Neural progenitor cell (in vitro differentiated cells): ENCODE results near the gene CREB3L4.
"Not testable (repeated sequence)": the region's sequence is repeated elsewhere in the genome, so short reads cannot be mapped to it uniquely, and the experiment has no call there.

Experiments used
- EZH2 ChIP-seq: fragments of 200-600 bp; sonication (generic); IDR thresholded peaks from 2 replicates; pipeline ENCODE4 v1.6.1; 2017; ENCODE audit warnings: antibody characterized with exemption, mild to moderate bottlenecking, moderate library complexity
- EZH2phosphoT487 ChIP-seq: fragments of 200-600 bp; sonication (generic); IDR thresholded peaks from 2 replicates; pipeline ENCODE4 v1.6.1; 2017; ENCODE audit warnings: antibody characterized with exemption
- TF ChIP-seq, protein P1 (sequence below): fragments of 200-600 bp; sonication (generic); IDR thresholded peaks from 2 replicates; pipeline ENCODE4 v1.5.1; 2017; ENCODE audit warnings: antibody characterized with exemption, mild to moderate bottlenecking

DNA sequence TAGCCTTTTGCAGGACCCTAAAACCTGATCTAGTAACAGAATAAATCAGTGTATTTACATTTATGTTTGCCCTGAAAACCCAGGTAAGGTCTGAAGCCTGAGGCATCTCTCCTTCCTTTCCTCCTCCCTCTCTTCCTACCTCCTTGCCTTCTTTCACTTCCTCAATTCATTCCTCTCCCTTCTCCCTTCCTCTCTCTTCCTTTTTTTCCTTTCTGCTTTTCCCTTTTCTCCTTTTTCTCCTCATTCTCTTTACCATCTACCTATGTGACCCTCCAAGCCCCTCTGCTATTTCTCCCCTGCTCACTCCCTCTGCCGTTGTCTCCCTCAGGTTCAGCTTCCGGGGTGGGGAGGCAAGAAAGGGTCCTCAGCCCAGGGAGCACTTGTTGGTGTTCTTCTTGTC lies 14.0 kb downstream of the CREB3L4 start:
- TF ChIP-seq EZH2phosphoT487, EZH2: not testable (repeated sequence)
- TF ChIP-seq, protein P1, sequence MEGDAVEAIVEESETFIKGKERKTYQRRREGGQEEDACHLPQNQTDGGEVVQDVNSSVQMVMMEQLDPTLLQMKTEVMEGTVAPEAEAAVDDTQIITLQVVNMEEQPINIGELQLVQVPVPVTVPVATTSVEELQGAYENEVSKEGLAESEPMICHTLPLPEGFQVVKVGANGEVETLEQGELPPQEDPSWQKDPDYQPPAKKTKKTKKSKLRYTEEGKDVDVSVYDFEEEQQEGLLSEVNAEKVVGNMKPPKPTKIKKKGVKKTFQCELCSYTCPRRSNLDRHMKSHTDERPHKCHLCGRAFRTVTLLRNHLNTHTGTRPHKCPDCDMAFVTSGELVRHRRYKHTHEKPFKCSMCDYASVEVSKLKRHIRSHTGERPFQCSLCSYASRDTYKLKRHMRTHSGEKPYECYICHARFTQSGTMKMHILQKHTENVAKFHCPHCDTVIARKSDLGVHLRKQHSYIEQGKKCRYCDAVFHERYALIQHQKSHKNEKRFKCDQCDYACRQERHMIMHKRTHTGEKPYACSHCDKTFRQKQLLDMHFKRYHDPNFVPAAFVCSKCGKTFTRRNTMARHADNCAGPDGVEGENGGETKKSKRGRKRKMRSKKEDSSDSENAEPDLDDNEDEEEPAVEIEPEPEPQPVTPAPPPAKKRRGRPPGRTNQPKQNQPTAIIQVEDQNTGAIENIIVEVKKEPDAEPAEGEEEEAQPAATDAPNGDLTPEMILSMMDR, result not testable (repeated sequence)
